Inferior parietal cortex (tissue), 1 donor: ENCODE measurements around the gene BCKDK.
"Not testable (repeated sequence)": the region's sequence is repeated elsewhere in the genome, so short reads cannot be mapped to it uniquely, and the experiment has no call there.

ENCODE experiments used
- DNase-seq: peaks from one replicate; pipeline ENCODE4 v3.0.0-alpha.2; 2016; ENCODE audit errors: extremely low spot score

BCKDK gene

DNA sequence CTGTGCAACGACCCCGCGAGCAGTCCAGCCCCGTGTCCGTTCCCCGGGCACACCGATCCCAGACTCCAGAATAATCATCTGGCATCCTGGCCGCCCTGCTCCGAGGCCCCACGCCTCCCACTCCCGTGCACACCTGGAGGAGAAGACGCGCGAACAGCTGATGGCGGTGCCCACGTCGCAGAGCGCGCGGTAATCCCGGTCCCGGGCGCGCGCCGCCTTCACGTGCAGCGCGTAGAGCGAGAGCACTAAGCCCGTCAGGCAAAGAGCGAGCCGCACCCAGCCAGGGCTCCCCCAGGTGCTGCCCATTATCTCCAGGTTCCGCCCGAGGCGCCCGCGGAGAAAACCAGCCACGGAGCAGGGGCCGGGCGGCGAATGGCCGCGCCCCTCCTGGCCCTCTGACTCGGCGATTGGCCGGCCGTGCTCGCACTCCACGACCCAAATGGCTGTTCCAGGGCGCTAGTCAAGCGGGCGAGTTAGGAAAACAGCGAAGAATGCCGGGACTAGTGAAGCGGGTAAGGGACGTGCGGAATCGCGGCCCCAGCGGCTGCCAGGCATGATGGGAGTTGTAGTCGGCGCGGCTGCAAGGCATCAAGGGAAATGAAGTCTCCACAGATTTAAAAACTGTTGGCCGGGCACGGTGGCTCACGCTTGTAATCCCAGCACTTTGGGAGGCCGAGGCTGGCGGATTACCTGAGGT is 13.6 kb upstream of the BCKDK start, which contains the start of gene VKORC1:
Gene VKORC1 (minus strand): TSS at position 374 of the 697 bp plus-strand sequence. CDS start 68 bp downstream, at position 306.
- peak; percentile 94 for DNase-seq

DNA sequence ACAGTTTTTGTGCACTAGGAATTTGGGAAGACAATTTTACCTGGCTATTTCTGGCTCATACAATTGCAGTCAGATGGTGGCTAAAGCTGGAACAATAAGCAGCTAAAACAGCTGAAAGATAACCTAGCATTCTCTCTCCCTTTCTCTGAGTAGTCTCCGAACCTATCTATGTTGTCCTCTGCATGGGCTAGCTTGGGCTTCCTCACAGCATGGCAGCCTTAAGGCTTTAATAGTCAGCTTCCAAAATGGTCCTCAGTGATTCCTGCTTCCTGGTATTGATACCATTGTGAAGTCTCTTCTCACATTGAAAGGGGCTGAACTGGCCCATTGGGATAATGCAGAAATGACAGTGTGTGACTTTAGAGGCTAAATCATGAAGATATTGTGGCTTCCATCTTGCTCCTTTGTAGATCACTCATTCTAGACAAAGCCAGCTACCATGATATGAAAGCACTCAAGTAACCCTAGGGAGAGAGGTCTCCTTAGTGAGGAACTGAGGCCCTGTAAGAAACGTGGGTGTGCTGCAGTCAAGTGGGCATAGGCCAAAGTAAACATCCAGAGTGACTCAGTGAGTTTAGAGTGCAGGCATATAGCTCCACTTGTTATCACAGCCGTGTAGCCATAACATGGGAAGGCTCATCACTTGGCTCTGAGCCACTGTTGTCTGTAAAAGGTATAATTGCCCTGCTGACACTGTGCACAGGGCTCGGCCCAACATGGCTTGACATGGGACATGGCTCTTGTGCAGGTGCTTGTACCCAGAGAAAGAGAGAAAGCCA is 8.1 kb upstream of the BCKDK start:
- DNase-seq, result no peak

DNA sequence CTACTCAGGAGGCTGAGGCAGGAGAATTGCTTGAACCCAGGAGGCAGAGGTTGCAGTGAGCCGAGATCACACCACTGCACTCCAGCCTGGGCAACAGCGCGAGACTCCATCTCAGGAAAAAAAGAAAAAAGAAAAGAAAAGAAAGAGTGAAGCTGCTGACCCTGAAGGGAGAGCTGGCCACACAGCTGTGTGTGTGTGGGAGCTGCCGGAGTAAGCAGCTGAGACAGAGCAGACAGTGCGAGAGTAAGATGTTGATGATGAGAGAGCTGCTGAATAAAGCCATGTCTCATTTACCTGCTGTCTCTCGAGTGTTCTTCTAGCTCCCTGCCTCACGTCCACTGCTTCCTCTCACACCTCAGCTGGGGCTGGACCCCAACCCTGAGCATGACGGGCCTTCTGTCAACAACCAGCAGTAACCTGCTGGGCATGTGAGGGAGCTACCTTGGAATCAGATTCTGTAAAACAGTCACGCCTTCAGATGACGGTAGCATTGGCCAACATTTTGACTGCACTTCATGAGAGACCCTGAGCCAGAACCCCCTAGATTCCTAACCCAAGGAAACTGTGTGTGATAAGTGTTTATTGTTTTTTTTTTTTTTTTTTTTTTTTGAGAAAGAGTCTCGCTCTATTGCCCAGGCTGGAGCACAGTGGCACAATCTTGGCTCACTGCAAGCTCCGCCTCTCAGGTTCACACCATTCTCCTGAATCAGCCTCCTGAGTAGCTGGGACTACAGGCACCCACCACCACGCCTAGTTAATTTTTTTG is 7.1 kb upstream of the BCKDK start:
- DNase-seq, result not testable (repeated sequence)

- peak; percentile 71 for DNase-seq
Measured at GRCh38 chr16:31105677-31106213, 2.4 kb upstream of the BCKDK start.

DNA sequence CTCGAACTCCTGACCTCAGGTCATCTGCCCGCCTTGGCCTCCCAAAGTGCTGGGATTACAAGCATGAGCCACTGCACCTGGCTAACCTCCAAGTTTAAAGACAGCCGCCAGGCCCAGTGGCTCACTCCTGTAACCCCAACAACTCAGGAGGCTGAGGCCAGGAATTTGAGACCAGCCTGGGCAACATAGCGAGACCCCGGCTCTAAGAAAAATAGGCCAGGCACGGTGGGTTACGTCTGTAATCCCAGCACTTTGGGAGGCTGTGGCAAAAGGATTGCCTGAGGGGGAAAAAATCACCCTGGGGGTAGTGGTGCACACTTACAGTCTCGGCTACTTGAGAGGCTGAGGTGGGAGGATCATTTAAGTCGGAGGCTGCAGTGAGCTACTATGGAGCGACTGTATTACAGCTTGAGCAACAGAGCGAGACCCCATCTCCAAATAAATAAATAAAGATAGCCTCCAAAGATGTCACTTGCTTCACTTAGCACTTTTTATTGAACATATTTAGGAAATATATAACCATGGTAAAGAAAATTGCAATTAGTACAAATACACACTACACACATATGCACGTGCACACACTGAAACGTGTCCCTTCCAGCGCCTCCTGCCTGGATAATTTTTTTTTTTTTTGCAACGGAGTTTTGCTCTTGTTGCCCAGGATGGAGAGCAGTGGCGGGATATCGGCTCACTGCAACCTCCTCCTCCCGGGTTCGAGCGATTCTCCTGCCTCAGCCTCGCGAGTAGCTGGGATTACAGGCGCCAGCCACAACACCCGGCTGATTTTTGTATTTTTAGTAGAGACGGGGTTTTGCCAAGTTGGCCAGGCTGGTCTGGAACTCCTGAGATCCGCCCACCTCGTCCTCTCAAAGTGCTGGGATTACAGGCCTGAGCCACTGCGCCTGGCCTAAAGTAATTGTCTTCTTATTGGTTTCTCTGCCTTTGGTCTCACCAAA is 1.4 kb upstream of the BCKDK start:
- no peak for DNase-seq

DNA sequence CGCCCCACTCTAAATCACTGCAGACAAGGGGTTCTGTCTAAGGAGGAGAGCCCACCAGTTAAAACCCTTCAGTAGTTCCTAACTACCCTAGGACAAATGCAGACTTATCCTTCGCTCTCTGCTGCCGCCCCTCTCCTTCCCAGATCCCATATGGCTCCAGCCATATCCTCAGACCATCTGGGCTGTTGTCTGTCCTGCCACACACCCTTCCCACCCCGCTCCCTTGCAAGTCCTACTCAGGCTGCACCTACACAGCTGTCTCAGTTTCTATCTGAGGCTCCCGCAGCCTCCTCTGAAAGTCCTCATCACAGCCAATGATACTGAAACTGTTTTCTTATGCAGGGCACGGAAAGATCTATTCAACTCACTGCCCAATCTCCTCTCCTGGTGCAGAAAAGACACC is 720 bp upstream of the BCKDK start:
- no peak for DNase-seq

- DNase-seq, result no peak
Measured at GRCh38 chr16:31108794-31109558, 790 bp downstream of the BCKDK start.

DNA sequence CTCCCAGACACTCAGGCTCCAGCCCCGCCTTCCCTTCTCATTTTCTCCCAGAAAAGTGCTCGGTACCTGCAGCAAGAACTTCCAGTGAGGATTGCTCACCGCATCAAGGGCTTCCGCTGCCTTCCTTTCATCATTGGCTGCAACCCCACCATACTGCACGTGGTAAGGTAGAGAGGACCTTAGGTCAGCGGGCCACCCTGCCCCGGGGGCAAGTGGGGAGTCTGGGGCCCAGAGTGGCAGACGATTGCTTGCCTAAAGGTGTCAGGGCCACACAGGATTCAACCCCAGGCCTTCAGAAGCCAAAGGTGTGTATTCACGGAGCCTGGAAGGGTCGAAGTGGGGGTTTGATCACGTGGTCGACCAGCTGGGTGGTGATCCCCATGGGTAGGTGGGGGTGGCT is 1.4 kb downstream of the BCKDK start:
- DNase-seq, result no peak

GRCh38 chr16:31110106-31111034 is 2.2 kb downstream of the BCKDK start:
- DNase-seq, result no peak

- DNase-seq, result no peak
Measured at GRCh38 chr16:31111881-31112466, 3.8 kb downstream of the BCKDK start.

- DNase-seq, result no peak
Measured at GRCh38 chr16:31112711-31113110, 4.5 kb downstream of the BCKDK start.

GRCh38 chr16:31113121-31114120 is 5.2 kb downstream of the BCKDK start:
- DNase-seq, result no peak

GRCh38 chr16:31114468-31114867 is 6.3 kb downstream of the BCKDK start:
- no peak for DNase-seq

DNA sequence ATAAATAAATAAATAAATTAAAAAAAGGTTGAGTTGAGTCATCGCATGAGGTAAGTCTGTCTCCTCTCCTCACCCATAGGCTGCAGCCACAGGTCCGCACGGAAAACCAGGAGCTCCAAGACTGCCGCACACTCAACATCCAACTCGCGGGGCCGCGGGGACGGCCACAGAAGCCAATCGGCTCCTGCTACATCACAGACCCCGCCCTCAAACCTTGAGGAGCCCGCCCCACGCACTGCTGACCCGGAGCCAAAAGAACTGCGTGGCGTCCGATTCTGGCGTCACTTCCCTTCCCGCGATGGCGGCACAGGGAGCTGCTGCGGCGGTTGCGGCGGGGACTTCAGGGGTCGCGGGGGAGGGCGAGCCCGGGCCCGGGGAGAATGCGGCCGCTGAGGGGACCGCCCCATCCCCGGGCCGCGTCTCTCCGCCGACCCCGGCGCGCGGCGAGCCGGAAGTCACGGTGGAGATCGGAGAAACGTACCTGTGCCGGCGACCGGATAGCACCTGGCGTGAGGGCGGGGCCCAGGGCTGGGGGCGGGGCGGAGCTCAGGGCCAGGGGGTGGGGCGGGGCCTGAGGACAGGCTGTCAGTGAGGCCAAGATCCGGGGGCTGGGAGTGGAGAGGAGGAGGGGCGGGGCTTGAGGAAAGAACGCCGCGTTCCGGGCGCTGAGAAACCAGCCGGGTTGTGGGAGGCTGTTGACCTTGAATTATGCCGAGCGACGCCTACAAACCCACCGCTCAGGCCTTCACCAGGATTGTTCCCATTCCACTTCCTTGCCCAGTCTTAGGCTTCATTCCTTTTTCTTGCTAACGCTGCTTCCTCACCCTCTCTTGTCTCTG is 9.4 kb downstream of the BCKDK start, which contains the start of gene KAT8:
Gene KAT8 (plus strand): TSS at position 281 of the 839 bp plus-strand sequence. CDS start 18 bp downstream, at position 299.
- DNase-seq, result peak; percentile 98

DNA sequence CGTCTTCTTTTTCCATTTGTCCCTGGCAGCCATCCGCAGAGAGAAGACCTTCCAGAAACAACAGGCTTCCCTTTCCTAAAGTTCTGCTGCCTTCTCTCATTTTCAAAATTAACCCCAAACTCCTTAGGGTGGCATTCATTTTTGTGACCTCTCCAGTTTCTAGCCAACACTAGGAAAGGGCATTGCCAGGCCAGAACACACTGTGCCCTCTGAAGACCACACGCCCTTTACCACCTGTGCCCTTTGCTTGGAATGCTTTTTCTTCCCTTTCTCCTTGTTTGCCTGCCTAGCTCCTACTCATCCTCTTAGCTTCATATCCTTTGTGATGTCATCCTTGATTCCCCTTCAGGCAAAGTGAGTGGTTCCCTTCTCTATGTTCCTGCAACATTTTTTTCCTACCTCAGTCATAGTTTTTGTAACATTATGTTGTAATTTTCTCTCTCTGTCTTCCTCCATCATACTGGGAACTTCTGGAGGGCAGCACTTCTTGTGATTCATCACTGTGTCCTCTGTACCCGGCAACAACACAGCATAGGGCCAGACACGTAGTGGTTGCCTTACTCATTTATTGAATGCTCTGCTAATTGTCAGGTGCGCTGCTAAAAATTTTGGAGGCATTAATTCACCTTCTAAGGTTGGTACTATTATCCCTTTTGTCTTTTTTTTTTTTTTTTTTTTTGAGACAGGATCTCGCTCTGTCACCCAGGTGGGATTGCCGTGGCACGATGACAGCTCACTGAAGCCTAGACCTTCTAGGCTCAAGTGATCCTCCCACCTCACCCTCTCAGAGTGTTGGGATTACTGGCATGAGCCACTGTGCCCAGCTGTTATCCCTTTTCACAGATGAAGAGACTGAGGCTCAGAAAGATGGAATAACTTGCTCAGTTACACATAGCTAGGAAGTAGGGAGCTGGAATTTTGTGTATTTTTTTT is 10.3 kb downstream of the BCKDK start:
- DNase-seq, result no peak
